Type B pancreatic cell (in vitro differentiated cells): ENCODE measurements around the gene STARD5. TPM values are rescaled to one million over a fixed set of nuclear protein-coding genes. Genes with fewer than 3 reads are reported as not detected.

ENCODE experiments used
- DNase-seq: peaks from one replicate; pipeline ENCODE4 v3.0.0; 2021; ENCODE audit warnings: mixed read lengths; ENCODE audit not compliant: unreplicated experiment; ENCODE audit errors: extremely low spot score
- H3K27ac Mint-ChIP-seq: 2 replicates; pipeline ENCODE4 v1.8.0; 2021; ENCODE audit warnings: mild to moderate bottlenecking, mixed read lengths
- H3K27me3 Mint-ChIP-seq: 2 replicates; pipeline ENCODE4 v1.8.0; 2021; ENCODE audit warnings: mixed read lengths
- H3K36me3 Mint-ChIP-seq: 2 replicates; pipeline ENCODE4 v1.8.0; 2021; ENCODE audit warnings: mixed read lengths
- H3K4me1 Mint-ChIP-seq: one replicate; pipeline ENCODE4 v1.8.0; 2021; ENCODE audit warnings: mixed read lengths; ENCODE audit not compliant: unreplicated experiment
- H3K4me3 Mint-ChIP-seq: 2 replicates; pipeline ENCODE4 v1.8.0; 2021; ENCODE audit warnings: mild to moderate bottlenecking, mixed read lengths
- H3K9me3 Mint-ChIP-seq: 2 replicates; pipeline ENCODE4 v1.8.0; 2021; ENCODE audit warnings: mixed read lengths
- total RNA-seq: library from RNA; stranded (reverse); gene quantifications from 2 replicates; pipeline ENCODE4 v1.2.1, GENCODE V29; 2021; ENCODE audit warnings: low replicate concordance
- TF ChIP-seq, protein P1 (sequence below): fragments of 200-600 bp; sonication (generic); conservative IDR thresholded peaks from 2 replicates; pipeline ENCODE4 v1.5.0; 2021; ENCODE audit warnings: antibody characterized with exemption, mild to moderate bottlenecking

Gene STARD5
- total RNA-seq, 1 donor from 2014 or later: 7.8 TPM

DNA sequence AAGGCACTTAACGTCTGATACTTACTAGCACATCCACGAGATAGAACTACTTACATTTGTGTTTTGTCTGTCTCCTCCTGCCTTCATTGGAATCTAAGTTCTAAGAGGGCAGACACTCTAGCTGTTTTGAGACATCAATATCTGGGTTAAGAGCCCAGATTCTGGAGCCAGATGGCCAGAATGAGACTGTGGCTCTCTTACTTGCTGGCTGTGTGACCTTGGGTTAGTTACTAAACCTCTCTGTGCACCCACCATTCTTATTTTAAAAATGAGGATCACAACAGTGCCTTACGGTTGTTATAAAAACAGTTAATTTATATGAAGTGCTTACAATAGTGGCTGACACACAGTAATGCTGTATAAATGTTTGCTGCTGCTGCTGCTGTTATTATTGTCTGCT is 7.7 kb downstream of the STARD5 start:
- no peaks in the 10 kb centered on the region for H3K27me3 Mint-ChIP-seq
- DNase-seq: no peak
- H3K4me3 Mint-ChIP-seq: no peak overlapping the region
- H3K36me3 Mint-ChIP-seq: peaks cover 25% of the 10 kb centered on the region
- no peaks in the 10 kb centered on the region for H3K9me3 Mint-ChIP-seq
- H3K4me1 Mint-ChIP-seq: no peaks in the 10 kb centered on the region
- no peak overlapping the region for H3K27ac Mint-ChIP-seq
- TF ChIP-seq, protein P1, sequence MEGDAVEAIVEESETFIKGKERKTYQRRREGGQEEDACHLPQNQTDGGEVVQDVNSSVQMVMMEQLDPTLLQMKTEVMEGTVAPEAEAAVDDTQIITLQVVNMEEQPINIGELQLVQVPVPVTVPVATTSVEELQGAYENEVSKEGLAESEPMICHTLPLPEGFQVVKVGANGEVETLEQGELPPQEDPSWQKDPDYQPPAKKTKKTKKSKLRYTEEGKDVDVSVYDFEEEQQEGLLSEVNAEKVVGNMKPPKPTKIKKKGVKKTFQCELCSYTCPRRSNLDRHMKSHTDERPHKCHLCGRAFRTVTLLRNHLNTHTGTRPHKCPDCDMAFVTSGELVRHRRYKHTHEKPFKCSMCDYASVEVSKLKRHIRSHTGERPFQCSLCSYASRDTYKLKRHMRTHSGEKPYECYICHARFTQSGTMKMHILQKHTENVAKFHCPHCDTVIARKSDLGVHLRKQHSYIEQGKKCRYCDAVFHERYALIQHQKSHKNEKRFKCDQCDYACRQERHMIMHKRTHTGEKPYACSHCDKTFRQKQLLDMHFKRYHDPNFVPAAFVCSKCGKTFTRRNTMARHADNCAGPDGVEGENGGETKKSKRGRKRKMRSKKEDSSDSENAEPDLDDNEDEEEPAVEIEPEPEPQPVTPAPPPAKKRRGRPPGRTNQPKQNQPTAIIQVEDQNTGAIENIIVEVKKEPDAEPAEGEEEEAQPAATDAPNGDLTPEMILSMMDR: no peak

DNA sequence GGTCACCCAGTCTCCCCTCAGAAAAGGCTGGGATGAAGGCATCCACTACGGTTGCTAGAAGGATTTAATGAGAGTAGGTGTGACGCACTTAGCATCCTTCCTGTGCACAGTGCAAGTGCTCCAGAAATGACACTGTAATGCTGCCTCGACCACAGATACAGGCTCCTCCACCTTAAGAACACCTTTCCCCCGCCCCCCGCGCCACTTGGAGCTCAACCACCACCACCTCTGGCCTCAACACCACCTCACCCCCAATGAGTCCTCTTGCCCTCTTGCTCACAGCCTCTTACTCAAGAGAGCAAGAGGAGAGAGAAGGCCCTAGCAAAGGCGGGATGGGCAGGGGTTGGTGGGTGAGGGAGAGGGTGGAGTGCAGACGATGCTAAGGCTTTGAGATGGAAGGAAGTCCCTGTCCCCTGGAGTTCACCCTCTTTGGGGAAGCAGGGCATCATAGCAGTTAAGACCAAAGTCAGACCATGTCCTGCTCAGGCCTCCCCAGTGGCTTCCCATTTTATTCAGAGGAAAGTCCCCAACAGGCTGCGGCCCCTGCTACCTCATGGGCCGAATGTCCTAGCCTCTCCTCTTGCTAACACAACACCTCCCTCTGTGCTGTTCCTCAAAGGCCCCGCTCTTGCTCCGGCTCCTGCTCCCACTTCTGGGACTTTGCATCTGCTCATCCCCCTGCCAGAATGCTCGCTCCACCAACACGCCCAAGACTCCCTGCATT is 8.3 kb downstream of the STARD5 start:
- DNase-seq: no peak
- Mint-ChIP-seq H3K36me3 (peaks cover 25% of the 10 kb centered on the region), H3K4me1 (no peaks in the 10 kb centered on the region), H3K4me3 (no peak overlapping the region), H3K9me3 (no peaks in the 10 kb centered on the region), H3K27me3 (no peaks in the 10 kb centered on the region), H3K27ac (no peak overlapping the region)
- TF ChIP-seq, protein P1: no peak

DNA sequence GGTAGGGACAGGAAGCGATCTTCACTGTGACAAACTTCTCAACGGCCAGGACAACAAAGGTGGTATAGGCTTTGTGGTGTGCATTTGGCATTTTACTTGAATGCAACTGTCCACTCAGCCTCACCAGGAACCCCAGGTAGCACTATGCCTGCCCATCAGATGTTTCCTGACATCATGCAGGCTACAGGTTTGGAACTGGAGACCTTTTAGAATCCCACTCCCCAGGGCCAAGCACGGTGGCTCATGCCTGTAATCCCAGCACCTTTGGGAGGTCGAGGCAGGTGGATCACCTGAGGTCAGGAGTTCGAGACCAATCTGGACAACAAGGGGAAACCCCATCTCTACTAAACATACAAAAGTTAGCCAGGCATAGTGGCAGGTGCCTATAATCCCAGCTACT is 9.6 kb downstream of the STARD5 start:
- Mint-ChIP-seq H3K4me3 (no peak overlapping the region), H3K9me3 (no peaks in the 10 kb centered on the region), H3K36me3 (peaks cover 19% of the 10 kb centered on the region), H3K27ac (no peak overlapping the region), H3K27me3 (no peaks in the 10 kb centered on the region), H3K4me1 (no peaks in the 10 kb centered on the region)
- DNase-seq: no peak
- TF ChIP-seq, protein P1: no peak

DNA sequence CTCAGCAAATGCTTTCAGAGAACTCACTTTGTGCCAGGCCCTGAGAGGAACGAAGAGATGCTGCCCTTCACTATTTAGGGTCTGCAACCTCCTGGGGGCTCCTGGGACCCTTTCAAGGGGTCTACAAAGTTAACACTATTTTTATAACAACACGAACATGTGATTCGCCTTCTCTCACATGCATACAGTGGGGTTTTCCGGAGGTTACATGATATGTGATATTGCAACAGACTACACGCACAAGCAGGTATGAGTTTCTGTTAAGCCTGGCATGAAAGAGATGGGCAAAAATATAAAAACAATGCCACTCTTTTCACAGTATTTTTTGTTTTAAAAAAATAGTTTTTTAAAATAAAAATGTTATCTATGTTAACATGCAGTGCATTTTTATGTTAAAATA is 10.3 kb downstream of the STARD5 start:
- no peak overlapping the region for H3K4me3 Mint-ChIP-seq
- TF ChIP-seq, protein P1: no peak
- no peak for DNase-seq
- H3K4me1 Mint-ChIP-seq: no peaks in the 10 kb centered on the region
- peaks cover 16% of the 10 kb centered on the region for H3K36me3 Mint-ChIP-seq
- H3K27ac Mint-ChIP-seq: no peak overlapping the region
- H3K27me3 Mint-ChIP-seq: no peaks in the 10 kb centered on the region
- no peaks in the 10 kb centered on the region for H3K9me3 Mint-ChIP-seq

DNA sequence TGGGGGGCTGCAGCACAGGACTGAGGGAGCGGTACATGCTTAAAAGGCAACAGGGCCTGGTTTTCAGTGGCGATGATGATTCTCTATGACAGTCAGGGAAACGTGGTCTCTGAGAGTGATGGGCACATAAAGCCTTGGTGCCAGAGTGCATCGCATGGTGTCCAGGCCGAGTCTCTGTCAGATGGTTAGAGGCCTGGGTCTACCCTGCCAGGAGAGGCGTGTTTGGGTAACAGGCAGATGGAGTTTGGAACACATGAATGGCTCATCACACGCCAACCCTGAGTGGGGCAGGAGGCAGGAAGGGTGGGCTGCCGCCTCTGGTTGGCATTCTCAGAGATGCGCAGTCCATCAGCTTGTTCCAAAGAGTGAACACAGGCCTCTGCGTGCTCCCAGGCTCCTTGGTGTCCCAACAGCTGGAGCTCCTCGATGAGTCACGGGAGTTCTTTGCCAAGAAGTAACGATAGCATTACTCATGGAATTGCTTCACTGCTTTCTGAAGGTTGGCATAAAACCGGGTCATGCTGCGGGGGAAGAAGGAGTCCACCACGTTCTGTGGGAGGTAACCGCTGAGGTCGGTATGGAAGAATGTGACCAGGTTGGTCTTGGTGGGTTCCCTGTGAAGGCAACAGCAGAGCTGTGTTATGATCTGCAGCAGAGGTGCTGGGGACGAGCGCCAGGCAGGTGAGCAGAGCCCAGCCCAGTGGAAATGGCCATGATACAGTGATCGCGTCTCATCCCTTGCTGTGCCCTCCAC is 11.0 kb downstream of the STARD5 start:
- Mint-ChIP-seq H3K4me1 (no peaks in the 10 kb centered on the region), H3K27ac (no peak overlapping the region), H3K4me3 (no peak overlapping the region)

More for the DNA sequence above, 11.0 kb downstream of the STARD5 start:
- H3K27me3 Mint-ChIP-seq: no peaks in the 10 kb centered on the region
- TF ChIP-seq, protein P1: no peak
- no peak for DNase-seq
- H3K9me3 Mint-ChIP-seq: no peaks in the 10 kb centered on the region
- H3K36me3 Mint-ChIP-seq: peaks cover 16% of the 10 kb centered on the region
